NCI-H748 (cell line): ENCODE data around the gene KCNIP1.

Experiments
- DNase-seq: peaks from one replicate; lab custom pipeline; 2025; ENCODE audit not compliant: unreplicated experiment; lab: John Stamatoyannopoulos, UW

The KCNIP1 gene

DNA sequence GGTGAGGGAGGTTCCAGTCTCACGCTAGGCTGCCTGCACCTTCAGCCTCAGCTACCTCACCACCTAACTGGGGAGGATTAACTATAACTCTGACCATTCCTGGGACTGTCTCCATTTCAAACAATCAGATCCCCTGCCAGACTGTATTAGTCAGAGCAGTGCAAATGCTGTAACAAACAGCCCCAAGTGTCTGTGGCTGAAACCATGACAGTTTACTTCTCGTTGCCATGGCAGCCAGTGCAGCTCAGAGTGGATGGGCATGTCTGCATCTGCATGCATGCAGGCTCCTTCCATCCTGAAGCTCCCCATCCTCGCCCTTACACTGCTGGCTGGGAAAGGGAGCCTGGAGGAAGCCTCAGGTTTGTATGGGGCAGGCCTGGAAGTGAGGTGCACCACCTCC is 86.7 kb downstream of the KCNIP1 start:
- no peak for DNase-seq

DNA sequence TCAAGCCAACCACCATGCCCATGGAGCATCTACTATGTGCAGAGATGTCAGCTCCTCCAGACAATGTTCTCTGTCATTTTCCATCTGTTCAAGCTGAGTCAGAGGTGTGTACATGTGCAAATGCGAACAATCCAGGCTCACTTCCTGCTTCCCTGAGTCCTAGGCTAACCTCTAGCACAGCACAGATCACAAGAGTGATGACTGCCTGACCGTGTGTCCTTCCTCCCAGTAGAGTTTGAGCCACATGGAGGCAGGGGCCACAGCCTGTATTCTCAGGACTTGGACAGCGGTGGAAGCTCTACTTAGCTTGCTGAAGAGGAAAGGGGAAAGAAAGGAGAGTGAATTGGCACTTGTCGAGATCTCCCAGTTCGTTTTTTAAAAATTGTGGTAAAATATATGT is 87.2 kb downstream of the KCNIP1 start:
- no peak for DNase-seq

DNA sequence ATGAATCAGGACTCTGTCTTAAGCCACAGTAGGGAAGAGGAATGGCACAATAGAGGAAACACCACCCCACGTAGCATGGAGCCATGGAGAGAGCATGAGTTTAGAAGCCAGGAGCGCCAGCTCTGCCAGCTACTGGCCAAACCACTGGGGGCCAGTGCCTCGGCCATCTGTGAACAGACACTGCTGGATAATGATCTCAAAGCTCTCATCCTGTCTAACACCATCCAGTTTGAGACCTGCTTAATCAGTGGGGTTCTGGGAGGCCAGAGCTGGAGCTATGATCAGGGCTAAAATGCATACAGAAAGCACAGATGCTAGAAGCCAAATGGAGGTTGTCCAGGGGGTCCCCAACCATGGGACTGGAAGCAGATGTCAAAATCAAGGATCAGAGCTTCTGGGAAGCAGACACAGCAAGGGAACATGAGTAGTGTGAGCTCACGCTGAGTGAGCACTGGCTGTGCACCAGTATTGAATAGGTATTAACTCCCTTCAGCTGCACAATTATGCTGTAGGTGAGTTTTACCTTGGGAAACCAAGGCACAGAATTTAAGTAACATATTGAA is 92.7 kb downstream of the KCNIP1 start:
- no peak for DNase-seq

DNA sequence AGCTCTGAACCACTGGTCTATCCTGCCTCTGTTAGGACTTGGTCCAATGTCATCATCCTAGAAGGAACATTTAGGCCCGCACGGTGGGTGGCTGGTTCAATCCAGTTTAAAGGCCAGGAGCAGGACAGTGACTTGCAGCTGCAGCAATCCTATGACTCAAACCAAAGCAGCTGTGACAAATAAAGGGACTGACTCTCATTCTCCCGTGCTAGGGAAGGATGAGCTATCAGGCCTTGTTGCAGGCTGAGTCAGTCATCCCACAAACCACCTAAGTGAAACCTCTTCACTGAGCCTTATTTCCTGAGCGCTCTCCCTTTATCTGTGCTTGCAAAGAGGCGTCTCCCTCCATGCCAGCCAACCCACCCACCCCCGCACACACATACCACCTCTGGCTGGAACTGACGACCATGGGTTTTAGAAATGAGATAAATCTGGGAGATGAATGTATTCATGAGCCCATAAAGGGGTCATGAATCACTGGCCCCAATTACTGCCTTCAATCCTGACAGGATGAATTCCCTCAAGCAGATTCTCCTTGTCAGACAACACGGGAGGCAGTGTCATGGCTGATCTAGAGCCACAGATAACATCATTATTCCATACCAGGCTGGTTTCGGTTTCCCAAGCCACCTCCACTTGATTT is 93.4 kb downstream of the KCNIP1 start:
- no peak for DNase-seq

DNA sequence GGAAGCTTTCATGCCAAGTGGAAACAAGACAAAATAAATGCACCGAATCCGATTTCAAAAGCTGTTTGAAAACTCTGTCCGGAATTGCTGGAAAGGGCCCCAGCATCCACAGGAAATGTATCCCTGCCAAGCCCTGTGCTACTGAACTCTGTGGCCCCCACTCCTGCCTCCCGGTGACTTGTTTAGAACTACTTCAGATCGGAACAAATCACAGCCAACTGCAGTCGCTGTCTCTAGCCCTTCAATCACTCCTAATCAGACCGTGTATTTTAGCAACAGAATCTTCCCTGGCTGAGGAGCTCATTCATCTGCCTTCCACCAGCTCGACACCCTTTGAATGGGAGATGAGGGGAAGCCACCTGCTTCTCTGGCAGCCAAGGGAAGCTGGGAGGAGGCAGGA is 94.1 kb downstream of the KCNIP1 start:
- DNase-seq, result no peak

DNA sequence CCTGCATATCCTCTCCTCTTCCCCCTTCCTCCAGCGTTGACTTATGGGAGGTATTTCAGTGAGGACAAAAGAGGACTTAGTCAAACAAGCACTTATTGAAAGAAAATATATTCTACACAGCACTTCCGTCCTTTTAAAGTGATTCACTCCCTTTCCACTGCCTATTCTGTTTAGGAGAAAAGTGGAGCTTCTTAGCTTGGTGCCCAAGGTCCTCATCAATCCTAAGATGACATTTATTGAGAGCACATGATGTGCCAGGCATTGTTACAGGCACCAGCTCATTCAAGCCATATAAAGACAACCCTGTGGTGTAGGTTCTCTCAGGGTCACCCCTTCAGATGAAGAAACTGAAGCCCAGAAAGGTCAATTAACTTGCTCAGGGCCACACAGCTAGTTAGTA is 95.9 kb downstream of the KCNIP1 start:
- no peak for DNase-seq

DNA sequence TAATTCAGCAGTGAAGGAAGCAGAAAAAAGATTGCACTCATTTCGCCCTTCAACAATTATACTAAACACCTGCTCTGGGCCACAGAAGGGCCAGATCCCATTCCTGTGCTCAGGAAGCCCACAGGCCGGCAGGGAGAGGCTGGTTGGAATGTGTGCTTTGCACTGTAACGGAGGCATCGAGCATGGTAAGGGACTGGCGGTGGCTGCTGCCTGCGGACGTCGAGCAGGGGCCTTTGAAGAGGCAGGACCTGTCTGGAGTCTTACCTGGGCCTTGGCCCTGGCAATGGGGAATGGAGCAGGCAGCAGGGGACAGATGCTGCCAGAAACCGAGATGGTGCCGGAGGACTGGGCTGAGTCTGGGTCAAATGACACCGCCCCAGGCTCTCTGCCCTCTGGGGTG is 97.8 kb downstream of the KCNIP1 start:
- no peak for DNase-seq

DNA sequence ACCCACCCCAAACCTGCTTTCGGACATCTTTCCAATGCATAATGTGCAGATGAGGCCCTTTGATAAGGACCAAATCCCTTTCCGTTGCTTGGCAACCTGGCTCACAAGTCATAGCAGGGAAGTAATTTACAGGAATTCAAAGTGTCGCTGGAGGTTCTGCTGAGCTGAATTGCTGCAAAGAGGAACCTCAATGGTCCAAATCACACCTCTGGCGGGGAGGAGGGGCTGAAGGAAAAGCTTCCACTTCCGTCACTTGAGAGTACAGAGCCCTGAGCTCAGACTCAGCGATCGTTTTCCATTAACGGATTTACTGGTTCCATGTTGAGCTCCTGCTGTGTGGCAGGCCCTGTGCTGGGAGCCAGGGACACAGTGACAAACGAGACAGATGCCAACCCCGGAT is 99.3 kb downstream of the KCNIP1 start:
- no peak for DNase-seq

DNA sequence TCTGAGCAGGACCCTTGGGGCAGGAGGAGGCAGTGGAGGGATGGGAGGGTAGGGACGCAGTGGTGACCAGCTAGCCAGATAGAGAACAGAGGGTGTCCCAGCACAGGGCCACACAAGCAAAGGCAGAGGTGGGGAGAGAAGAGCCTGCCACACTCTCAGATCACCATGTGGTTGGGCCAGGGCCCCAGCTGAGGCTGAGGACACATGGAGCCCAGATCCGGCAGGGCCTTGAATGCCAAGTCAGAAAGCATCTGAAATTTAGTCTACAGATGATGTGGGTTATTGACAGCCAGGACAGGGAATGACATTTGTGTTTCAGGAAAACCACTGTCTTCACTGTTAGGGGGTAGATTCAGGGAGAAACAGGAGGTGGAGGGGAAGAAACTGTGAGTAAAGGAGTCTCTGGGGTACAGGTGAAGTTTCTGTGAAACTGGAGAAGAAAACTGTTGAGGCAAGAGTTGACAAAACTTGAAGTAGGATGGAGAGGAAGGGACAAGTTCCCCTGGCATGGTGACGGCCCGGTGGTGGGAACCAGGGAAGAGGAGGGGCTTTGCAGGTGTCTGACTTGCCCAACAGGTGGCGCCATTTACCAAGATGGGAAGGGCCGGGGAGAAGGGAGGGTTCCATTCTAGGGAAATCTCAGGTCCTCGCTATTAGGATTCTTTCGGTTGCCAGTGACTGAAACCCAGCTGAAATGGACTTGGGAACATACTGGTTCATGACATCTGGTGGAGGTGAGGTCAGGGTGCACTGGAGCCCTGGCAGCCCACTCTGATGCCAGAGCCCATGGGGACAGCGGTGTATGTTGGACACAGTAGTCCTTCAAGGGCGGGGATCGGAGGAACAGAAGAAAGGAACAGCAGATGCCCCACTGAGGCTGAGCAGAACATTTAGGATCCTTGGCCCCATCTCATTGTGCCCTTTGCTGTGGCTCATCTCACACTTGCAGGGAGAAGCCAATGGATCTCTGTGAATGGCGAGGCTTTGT is 100.1 kb downstream of the KCNIP1 start:
- DNase-seq, result peak; percentile 64

DNA sequence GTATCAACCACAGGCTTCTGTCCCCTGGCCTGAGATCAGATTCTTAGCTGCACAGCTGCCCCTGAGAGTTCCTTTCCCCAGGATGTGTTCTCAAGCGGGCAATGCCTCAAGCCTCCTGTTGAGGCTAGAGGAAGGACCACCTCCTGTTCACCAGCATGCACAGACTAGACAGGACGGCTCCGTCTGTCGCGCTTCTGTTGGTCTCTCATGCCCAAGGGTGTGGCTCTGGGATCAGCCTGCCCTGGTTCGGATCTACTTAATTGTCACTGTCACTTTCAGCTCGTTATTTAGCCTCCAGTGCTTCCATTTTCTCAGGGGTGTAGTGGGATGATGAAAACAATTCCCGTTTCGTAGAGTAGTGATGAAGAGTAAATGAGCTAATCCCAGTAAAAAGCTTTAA is 103.1 kb downstream of the KCNIP1 start:
- peak; percentile 52 for DNase-seq

DNA sequence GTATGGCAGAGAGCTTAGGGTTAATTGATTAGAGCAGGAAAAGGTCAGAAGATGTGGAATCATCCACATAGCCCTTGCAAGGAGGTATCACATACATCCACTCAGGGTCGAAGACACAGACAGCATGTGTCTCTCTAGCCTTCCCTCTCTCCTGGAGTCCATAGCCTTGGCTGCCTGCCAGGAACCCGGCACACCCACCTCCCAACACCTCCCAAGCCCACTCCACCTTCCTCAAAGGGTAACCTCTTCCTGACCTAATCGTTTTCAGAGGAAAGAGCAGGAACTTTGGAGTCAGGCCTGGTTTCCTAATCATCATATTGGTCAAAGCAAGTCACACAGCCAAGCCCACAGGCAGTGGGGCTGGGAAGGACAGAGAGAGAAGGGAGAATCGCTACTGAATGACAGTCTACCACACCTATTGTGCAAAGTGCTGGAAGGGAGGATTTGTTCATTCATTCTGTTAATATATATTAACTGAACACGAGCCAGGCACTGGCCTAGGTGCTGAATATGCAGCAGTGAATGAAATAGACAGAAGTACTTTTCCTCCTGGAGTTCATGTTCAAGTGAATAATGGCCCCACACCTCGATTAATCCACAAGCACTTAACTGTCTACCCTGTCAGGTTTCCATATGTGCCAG is 107.8 kb downstream of the KCNIP1 start:
- DNase-seq, result peak; percentile 51

DNA sequence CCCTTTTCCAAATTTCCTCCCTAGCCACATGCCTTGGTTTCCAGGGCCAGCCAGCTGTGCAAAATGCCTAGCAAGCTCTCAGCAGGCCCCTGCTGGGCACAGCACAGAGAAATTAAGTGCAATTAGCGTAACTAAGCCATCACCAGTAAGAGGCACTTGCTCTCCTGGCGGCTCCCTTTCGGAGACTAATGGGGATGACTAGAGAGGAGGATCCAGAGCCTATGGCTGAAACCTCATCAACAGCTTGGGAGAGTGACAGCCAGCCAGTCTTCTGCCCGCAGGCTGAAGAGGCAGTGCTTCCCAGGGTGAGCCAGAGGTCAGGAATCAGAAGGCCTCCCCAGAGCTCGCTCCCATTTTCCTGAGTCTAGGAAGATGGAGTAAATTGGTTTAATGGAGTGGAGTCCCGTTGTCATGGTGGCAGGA is 108.4 kb downstream of the KCNIP1 start:
- peak; percentile 93 for DNase-seq

DNA sequence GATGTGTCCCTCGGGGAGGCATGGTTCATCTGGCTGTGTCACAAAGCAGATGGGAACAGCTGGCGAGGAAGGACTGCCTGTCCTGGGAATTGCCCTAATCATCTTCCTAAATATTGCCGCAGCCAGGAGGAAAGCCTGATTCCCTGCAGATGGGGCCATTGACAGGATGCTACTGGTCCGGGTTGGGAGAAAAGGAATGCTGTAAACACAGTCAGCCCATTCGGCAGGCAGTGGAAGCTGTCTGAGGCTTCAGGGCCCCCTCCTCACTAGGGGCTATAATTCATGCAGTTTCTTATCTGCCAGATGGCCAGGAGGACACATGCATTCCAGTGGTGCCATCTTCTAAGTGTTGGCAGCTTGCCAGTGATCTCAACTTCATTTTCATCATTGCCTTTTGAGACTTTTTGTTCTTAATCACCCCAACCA is 110.3 kb downstream of the KCNIP1 start:
- DNase-seq, result no peak

DNA sequence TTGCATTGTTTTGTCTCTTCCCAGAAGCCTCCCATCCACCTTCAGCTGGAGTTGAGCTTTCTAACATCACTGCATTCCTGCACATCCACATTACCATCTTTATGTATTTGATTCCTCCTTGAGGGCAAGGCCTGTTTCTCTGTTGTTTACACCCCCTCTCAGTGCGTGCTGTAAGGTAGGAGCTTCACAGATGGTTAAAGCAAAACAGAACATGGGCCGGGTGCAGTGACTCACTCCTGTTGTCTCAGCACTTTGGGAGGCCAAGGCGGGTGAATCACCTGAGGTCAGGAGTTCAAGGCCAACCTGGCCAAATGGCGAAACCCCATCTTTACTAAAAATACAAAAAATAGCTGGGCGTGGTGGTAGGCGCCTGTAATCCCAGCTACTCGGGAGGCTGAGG is 110.9 kb downstream of the KCNIP1 start:
- DNase-seq, result no peak

DNA sequence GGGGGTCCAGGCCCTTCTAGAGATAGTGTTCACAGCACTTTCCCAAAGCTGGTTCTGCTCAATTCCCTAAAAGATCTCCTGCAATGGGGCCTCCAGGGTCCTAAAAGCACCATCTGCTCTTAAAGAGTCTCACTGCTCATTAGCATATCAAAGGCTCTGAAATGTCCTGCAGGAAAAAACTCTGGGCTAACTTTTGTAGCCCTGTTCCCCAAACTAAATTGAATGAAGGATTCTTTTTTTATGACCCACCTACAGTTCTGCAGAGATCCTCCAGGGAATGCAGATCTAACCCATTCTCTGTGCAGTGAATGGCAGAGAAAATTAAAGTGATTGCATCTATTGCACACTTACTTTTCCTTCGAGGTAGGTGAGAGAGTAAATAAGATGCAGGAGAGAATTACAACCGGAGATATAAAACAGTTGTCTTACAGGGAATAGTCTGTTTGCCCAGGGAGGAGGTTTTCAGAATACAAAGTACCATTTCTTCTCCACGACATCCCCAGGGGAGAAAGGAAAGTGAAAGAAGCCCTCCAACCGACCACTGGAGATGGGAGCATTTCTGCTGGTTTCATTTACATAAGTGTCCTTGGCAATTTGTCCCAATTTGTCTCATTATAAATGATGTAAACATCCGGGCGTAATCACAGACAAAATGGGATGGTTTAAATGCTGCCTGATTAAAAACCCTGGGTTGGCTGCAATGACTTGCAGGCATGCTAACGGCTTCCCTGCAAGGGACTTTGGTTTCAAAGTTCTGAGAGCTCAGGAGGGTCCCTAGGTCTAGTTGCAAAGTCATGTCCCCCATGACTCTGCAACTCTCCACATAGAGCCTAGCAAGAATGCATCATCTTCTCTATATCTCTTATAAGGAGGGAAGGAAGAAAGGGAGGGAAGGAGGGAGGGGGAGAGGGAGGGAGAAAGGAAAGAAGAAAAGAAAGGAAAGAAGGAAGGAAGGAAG is 114.0 kb downstream of the KCNIP1 start:
- DNase-seq, result peak; percentile 74

DNA sequence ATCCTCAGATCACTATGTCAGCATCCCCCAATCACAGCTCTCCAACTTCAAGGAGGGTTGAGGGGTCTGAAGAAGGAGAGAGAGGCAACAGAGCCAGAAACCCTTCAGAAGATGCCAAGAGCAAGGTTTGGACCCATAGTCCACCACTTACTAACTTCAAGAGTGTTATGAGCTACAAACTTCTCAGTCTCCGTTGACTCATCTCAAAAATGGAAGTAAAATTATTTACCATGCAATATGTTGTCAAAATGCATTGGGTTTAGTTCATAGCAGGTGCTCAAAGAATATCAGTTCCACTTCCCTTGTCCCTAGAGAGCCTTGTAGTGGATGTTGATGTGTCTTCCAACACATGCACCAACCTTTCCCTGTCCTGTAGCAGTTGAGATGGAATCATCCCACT is 116.0 kb downstream of the KCNIP1 start:
- DNase-seq, result no peak

DNA sequence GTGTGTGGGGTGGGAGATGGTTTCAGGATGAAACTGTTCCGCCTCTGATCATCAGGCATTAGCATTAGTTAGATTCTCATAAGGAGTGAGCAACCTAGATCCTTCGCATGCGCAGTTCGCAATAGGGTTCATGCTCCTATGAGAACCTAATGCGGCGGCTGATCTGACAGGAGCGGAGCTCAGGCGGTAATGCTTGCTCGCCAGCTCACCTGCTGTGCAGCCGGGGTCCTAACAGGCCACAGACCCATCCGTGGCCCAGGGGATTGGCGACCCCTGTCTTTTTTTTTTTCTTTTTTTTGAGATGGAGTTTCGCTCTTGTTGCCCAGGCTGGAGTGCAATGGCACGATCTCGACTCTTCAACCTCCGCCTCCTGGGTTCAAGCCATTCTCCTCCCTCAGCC is 119.1 kb downstream of the KCNIP1 start:
- DNase-seq, result no peak

DNA sequence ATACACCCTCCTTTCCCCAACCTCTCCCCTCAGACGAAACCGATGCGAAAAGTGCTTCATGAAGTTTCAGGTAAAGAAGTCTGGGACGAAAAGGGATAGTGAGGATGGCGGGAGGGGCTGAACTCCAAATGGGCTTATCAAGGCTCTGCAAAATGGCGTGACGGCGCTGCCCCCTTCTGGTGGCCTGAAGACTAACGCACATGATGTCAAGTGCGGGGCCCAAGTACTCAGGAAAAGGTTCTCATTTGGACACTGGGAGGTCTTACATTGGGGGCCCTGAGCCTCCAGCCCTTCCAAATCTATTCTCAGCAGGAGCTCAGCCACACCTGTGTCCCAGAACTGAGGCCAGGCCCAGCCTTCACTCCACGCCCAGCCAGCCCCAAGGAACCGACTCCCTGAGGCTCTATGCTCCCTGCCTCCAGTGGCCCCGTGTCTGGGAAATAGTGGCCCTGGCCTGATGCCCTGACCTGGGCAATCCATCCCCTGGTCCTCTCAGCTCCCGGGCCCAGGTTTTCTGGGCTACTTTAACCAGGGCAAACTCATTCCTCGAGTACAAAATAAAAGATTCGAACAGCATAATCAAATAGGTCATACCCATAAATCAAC is 119.9 kb downstream of the KCNIP1 start:
- peak; percentile 36 for DNase-seq

DNA sequence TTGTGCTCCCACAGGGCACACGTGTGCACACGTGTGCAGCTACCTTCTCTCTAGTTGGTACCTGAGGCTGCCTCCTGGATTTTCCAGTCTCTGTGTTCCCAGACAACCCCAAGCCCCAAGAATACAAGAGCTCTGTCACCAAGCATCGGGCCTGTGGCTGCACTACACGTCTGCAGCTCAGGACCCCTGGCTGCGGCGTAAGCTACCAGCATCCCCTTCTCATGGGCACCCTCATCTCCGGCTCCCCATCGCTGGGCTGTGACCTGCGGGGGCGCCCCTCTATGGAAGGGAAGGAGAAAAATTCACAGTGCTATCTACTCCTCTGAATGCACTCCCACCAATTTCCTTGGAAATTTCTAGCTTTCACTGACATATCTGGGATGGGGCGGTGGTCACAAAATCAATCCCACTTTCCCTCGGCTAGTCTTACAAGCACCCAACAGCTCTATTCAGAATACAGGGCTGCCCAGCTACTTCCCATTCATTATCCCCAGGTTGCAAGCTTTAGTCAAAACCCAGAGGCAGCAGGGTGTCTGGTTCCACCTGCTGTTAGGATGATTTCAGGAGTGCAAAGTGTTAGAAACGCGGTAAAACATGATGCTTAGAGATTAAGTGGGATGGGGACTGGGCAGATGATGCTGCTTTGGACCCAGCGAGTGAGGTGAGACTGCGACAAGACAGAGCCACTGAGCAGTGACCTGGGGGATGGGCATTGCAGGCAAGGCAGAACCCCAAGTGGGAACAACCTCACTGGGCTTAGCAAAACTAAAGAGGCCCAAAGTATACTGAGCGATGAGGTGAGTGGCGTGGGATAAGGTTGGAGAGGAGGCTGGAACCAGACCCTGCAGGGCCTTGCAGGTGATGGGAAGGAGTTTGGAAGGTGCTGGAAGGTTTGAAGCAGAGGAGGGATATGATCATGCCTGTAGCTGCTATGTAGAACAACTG is 121.7 kb downstream of the KCNIP1 start:
- no peak for DNase-seq
